Peyer's patch (tissue), 4 donors: ENCODE measurements around the gene UBE2E3.

Source experiments
- CTCF ChIP-seq, 6 experiments: fragments of 450-650 bp in 4 of 6; fragments of 200-600 bp in 2 of 6; sonication (generic) in 1 of 6; IDR thresholded peaks; one replicate each; pipeline ENCODE4 v1.5.1; 2017 to 2019; ENCODE audit warnings: antibody characterized with exemption in 6 of 6, mild to moderate bottlenecking in 3 of 6, moderate library complexity in 1 of 6
- POLR2A ChIP-seq, 2 donors: fragments of 450-650 bp; IDR thresholded peaks; one replicate each; pipeline ENCODE4 v1.5.1; 2017; ENCODE audit warnings: antibody characterized with exemption in 2 of 2, mild to moderate bottlenecking in 2 of 2, moderate library complexity in 2 of 2

GRCh38 chr2:181005326-181005655 lies 24.9 kb downstream of the UBE2E3 start:
- TF ChIP-seq CTCF (IDR thresholded peaks at IDR 0.05), result no peak
- no peak for TF ChIP-seq POLR2A (IDR thresholded peaks at IDR 0.05)
